Cerebellar nuclear complex (tissue), 1 donor: ENCODE results near the gene HLCS.

Experiments used
- DNase-seq, 2 experiments: peaks; one replicate each; lab custom pipeline; 2025; lab: John Stamatoyannopoulos, UW

The HLCS gene

DNA sequence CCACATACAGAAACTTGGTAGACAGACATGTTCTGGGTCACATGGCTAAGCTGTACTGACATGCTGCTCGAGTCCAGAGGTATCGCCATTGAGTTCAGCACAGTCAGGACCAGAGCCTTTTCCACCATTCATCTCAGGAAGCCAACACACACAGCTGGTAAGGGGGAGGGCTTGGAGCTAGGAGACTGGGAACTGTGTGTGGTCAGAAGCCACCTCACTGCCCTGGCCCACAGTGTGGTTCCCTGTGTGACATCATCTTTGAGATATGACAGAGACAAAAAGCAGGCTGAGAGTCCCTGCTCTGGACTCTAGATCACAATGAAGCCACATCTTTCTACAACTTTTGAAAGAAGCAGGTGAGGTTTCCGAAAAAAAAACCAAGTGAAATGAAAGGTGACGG lies 160.4 kb downstream of the HLCS start:
- DNase-seq, result no peak

DNA sequence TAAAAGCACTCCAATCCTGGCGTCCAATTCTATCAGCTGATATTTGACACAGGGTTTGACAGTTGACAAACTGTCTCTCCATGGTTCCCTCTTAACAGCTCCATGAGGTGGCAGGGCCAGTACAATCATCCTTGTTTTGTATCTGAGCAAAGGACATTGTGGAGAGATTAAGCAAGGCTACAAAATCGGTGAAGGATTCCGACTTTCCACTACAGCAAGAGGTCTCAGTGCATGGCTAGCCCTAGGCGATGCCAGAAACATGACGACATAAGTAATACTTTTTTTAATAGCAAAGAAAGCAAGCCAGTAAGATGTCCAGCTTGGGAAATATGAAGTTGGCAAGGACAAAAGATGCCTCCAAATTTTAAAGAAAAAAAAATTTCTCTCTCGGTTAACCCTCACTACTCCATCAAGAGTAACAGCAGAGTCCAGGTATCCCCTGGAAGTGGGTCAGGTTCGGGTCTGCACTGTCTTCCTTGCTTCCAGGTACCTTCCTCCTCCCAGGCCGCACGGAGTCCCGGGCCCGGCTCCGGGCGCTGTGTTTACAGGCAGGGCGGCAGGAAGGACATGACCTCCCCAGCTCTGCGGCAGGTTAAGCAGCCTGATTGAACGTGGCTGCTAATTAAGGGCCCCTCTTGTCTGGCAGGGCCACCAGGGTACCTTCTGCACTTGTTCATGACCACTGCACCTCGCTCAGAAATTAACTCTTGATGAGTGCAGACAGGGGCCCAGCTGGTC lies 161.4 kb downstream of the HLCS start:
- DNase-seq, result no peak

DNA sequence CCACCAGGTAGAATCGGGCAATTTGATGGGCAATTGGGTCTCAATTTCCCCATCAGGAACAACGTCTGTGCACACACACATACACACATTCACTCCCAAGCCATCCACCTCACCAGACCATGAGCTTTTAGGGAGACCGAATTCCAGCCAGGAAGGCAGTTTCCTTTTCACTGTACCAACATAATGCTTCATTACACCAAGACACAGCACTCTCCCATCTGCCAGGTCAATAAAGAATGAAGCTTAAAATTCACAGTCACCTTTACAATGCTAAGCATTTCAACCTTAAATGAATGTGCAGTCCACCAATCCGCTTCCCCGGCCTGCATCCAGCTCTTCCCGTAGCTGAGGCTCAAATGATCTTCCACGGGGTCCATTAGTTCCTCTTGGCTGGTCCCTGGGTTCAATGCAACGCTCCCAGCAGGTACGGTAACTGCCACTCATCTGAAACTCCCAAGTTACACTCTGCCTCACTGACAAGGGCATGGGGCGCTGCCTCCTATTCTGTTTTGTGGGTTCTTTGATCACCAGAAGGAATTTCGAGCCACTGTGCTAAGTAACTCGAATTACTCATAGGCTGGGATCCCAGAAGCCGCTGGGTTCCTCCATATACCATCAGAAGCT lies 162.5 kb downstream of the HLCS start:
- DNase-seq, result peak in 1 of 2 experiments; percentile 19

DNA sequence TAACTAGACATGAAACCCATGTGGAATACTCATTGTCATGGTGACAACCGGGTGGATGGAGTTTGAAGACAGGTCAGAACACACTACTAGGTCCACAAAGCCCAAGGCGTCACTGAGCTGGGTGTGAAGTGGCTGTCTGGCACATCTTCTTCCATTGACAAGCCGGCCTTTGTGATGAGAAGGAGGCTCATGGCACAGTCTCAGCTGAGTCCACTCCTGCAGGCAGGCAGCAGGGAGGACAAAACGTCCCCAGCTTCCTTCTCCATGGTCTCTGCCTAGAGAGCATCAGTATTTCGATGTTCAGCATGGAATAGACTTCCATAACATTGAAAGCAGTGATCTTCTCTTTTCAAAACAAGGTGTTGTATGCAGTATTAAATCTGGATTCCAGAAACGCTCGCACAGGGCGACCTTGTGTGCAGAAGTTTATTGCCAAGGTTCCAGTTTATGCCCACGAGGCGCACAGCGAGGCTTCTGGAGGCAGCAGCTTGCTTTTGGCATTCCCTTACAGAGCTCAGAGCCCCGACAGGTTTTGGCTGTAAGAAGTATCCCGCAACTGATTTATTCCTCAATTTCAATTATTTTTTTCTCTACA lies 163.3 kb downstream of the HLCS start:
- peak in 1 of 2 experiments; percentile 32 for DNase-seq

DNA sequence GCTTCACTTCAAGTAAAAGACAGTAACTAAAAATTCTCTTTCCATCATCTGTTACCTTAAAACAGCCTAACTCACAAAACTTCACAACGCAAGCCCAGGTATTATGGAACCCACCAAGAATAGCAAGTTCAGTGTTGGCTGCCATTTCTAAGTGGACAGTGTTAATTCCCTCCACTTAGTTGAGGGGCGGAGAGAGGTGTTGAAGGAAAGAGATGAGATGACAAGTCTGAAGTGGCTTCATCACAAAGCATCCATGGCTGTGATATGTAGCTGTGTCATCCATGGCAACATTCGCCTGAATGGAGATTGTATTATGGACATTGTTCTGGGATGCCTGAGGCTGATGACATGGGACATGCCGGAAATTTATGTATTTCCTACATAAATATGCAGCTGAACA lies 165.7 kb downstream of the HLCS start:
- no peak for DNase-seq

DNA sequence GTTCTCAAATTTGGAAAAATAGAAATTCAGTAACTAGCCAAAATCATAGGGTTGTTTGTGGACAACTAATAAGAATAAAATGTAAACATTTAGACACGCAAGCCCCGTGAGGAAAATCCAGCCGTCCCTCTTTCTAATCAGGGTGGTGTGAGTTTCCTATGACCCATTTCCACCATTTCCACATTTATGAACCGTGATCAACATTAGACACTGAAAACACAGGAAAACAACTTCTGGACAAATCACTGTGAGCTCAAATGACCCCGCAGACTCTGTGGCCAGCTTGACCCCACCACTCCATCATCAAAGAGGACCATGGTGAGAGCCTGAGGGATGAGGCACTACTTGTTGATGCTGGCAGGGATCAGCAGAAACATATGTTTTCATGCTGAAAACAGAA lies 166.6 kb downstream of the HLCS start:
- DNase-seq, result no peak

DNA sequence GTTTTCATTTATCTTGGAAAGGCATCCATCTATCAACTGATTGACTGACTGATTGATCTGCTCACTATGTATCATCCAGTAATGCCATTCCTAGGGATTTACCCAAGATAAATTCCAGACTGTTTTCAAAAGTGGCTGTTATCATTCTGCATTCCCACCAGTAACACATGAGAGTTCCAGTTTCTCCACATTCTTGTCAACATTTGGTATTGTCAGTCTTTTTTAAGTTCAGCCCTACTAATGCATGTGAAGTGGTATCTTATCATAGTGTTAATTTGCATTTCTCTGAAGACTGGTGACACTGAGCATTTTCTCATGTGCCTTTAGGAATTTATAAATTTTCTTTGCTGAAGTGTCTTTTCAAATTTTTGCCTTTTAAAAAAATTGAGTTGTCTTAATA lies 168.0 kb downstream of the HLCS start:
- no peak for DNase-seq

DNA sequence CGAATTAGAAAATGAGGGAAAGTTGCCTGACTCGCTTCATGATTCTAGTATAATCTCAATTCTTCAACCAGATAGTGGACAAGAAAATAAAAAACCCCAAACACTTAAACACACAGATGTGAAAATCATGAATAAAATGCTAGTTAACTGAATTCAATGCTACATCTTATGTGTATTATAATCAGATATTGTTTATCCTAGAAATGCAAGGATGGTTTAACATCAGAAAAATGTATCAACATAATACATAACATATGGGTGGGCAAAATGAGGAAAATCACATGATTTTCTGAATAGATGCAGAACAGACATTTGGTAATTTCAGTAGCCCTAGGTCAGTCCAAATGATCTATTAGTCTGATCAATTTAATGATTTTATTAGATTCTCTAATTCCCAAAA lies 170.4 kb downstream of the HLCS start:
- no peak for DNase-seq

DNA sequence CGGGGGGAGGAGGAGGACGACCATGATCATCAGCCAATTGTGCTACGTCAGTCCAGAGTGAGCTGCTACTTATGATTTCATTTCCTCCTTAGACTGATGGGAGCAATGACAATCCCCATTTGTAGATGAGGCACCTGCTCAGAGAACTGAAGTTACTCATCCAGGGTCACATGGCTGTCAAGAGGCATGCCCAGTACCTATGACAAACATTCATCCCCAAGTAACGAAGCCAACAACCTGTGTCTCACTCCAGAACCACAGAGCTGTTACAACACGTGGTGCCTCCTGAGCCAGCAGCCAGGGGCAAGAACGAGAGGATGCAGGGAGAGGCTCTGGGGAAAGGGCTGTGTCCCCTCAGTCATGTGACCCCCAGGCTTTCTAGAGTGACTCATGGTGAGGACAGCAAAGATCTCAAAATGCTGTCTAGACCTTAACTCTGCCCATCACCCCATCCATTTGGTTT lies 173.9 kb downstream of the HLCS start:
- peak in 1 of 2 experiments; percentile 50 for DNase-seq

DNA sequence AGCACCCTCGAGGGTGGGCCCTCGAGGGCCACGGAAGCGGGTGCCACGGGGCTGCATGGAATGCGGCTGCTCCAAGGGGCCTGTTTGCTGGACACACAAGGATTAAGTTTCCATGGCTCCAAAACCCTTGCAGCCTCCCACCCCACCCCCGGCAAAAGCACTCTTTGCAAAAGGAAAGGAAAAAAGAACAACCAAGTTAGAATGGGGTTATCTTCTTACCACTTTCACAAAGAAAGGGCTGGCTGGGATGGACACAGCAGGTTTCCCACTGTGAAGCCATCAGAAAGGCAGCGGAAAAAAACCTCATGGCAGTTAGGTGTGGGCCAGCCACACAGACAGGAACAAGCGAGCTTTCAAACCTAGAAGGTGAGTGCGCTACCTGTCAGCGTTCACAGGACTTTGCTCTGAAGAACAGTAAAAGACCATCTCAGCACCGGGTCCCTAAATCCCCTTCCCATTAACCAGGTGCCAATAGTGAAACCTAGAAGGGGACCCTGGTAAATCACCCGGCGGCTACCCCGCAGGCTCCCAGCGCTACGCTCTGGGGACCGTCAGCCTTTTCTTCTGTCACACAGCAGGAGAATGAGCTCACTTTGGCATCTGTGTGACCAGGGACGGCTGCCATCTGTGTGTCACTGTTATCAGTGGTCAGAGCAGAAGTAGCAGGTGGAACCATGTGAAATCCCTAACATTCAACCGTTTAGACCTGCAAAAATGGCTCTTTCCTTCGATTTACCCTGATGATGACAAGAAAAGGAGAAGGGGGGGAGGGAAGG lies 174.6 kb downstream of the HLCS start:
- peak; percentile 27 to 32 for DNase-seq

DNA sequence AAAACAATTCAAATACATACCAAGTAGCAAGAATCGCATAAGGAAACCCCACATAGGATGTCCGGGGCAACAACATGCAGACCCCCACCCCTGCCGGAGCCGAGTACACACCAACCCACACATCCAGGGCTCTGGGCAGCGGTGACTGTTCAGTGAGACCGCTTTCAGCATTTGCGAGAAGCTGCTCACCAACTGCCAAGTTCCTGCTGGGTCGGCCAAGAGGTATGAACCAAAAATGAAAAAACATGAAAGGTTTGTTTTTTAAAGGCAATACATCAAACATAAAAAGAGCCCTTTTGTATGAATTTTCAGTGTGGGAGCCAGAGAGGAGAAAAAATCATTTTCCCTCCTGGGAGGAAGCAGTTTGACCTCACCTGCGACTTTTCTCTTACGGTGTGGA lies 175.3 kb downstream of the HLCS start:
- DNase-seq, result no peak

DNA sequence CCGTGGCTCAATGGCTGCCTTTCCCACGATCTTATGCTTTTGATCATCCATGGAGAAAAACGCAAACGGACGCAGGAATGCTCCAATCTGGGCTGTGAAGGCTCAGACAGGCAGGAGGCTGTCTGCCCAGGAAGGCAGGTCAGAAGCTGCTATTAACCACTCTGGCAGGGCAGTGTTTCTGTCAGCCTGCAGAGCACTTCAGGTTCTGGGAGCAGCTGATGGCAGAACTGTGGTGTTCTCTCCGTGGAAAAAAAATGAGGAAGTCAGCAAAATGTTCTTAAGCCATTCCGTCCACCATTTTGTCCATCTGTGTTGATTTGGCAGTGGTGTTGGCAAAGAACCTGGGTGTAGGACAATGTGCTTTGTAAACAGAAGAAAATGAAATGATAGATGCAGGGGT lies 175.9 kb downstream of the HLCS start:
- DNase-seq, result peak in 1 of 2 experiments; percentile 33

DNA sequence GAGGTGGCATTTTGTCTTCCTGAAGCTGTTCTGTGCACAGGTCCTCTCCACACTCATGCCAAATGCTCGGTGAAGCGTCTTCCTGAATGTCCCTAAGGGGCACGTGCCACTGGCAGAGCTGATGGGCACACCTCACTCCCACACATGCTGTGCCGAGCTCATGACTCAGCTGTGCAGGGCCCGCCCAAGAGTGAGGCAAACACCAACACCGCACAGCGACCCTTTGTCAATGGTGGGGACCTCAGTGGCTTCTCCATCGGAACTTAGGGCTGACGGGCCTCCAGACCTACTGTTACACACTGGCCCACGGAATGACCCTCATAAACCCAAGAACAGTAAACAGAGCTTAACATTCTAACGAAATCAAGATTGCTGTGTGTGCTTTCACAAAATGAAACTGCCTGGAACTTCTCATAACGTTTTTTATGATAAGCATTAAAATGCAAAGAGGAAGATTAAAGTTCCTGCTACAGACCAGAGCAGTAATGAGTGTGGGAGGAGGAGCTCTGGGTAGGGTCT lies 178.3 kb downstream of the HLCS start:
- DNase-seq, result no peak

DNA sequence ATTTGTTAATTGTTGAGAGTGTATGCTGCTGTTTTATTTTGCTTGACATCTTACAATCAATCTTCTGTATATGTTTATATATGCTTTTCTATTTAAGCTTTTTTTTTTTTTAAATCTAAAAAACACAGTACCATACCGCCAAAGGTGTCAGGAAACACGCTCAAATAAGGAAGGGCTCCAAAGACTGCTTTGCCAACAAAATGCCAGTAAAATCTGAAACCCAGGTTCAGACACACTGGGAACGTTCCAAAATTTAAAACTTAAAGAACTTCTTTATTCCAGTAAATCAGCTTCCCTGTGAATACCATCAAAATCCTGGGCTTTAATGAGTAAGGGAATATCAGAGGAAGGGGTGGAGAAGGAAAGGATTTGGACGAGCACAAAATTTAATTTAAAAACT lies 180.3 kb downstream of the HLCS start:
- no peak for DNase-seq

DNA sequence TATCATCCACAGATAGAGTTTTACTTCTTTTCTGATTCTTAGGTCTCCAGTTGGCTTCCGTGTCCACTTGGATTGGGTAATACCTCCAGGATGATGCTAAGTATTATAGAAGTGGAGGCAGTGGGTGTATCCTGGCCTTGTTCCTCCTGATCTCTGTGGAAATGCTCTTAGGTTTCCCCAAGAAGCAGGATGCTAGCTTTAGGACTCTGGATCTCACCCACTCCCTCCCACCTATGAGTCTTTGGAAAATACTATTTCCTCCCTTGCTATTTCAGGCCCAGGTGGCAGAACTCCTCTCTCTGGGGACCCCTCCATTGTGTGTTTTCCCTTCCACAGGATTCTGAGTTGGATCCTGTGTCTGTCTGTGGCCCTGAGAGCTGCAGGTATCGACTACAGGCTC lies 180.9 kb downstream of the HLCS start:
- DNase-seq, result no peak

DNA sequence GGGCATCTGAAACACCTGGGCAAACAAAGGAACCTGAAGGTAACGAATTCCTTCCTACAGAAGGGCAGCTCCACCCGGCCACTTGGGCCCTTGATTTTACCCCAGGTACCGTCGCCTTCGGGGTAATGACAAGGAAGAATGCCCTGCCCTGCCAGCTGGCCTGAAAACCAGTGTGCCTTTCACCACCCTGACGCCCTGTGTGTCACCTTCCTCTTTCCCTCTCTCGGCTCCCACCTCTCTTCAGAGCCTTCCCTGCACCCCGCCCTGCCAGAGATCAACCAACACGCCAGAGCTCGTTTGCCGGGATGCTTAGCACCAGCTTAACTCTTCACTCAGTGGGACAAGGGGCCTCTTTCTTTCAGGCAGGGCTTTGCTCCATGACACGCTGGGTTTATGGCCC lies 181.5 kb downstream of the HLCS start:
- DNase-seq, result no peak

DNA sequence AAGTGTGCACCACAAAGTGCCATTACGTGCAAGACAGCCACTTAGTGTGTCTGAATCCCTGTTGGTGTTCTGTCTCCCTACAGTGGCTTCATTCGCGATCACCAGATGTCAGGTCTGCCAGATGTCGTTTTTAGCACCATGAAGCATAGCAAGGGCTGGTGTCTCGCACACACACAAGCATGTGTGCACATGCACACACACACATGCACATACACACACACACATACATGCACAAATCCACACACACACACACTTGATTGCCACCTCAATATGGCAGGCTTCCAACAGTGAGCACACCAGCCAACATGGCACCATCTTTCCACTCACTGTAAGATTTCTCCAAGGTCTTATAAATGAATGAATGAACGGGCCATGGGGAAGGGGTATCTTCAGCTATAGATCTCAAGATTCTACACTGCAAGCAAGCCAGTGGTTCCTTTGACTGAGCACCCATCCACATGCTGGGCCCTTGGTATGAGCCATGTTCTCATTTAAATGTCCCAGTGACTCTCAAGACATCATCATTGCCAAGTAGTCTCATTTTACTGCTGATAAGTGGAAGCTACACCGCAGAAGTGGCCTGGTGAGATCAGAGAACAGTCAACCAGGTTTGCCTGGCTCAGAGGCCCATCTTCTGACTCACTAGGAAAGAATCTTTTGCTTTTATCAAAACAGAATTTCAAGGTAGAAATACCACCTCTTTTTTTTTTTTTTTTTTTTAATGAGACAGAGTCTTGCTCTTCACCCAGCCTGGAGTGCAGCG lies 182.7 kb downstream of the HLCS start:
- DNase-seq, result no peak

DNA sequence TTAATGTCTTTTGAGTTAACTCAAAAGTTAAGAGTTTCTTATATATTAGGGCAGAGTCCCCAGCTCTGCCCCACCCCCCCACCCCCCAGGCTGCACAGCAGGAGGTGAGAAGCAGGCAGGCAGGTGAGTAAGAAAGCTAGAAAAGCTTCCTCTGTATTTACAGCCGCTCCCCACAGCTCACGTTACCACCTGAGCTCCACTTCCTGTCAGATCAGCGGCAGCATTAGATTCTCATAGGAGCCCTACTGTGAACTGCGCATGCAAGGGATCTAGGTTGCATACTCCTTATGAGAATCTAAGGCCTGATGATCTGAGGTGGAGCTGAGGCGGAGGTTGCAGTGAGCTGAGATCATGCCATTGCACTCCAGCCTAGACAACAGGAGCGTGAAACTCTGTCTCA lies 185.6 kb downstream of the HLCS start:
- DNase-seq, result no peak

DNA sequence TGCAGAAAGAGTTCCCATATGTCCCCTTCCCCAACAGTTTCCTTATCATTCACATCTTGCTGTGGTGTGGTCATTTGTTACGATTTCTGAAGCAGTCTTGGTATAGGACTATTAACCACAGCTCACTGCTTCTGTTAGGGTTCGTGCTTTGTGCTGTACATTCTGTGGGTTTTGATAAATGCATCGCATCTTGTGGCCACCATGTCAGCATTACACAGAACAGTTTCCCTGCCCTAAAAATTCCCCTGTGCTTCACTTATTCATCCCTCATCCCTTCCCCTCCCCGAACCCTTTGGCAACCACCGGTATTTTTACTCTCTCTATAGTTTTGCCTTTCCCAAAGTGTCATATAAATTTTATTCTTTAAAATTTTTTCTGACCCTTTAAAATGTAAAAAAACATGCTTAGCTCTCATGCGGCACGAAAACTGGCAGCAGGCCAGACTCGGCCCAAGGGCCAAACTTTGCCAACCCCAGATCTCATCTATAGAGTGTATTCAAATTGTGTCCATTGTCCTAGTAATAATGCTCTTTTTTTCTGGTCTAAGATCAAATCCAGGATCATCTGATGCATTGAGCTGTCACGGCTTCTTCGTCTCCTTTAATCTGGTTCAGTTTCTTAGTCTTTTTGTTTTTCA lies 189.4 kb downstream of the HLCS start:
- DNase-seq, result no peak

DNA sequence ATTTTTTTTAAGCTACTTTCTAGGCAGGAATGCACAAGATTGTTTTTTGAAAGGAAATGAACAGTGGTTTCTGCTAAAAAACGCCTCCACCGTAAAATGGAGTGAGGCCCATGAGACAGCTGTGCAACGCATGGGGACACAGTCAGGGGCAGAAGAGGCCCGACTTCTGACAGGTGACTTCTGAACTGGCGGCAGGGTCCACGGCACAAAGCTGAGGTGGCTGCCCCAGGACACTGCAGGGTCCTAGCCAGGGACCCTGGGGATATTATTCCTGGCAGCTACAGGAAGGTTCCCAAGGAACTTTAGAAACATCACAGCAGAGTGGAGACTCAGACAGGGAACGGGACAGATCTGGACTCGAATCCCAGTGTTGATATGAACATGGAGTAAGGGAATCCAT lies 192.5 kb downstream of the HLCS start:
- DNase-seq, result no peak

DNA sequence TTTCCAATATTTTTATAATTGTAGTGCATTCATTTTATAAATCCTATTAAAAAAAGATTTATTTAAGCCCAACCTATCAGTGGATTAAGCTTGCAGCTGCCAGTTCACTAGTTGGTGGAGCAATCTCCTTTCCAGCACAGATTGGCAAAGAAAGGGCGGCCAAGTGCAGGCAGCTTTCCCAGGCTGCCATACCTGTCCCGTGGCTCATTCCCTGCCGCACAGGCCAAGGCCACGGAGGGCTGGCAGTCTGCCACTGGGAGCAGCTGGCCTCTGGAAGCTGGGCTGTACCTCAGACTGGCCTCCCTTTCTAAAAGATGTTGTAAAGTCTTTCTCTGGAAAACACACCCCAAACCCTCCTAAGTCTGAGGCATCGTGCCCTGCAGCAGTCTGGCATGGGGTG lies 193.4 kb downstream of the HLCS start:
- peak; percentile 51 to 64 for DNase-seq
